NCI-H1417 (cell line): ENCODE data around the gene DNASE1L1.

ENCODE experiments used
- DNase-seq, 3 experiments: peaks; one replicate each; lab custom pipeline; 2025; lab: John Stamatoyannopoulos, UW

The DNASE1L1 gene

GRCh38 chrX:154436374-154436982 lies 27.4 kb upstream of the DNASE1L1 start:
- peak; percentile 67 to 73 (median 70) for DNase-seq

DNA sequence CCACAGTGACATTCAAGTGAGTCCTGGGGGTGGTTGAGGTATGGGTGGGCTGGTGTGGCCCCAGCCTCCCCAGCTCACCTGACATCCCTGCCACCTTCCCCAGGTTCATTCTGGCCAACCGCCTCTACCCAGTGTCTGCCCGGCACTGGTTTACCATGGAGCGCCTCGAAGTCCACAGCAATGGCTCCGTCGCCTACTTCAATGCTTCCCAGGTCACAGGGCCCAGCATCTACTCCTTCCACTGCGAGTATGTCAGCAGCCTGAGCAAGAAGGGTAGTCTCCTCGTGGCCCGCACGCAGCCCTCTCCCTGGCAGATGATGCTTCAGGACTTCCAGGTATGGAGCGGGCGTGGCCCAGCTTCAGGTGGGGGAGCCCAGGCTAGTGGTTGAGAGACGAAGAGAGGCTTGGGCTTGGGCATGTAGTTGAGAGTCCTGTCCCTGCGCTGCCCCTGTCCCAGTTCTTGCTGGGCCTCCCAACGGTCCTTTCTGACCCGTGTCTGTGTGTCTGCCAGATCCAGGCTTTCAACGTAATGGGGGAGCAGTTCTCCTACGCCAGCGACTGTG lies 26.2 kb upstream of the DNASE1L1 start:
- no peak for DNase-seq

- DNase-seq = no peak
Observed at GRCh38 chrX:154434394-154435168, 25.5 kb upstream of the DNASE1L1 start.

DNA sequence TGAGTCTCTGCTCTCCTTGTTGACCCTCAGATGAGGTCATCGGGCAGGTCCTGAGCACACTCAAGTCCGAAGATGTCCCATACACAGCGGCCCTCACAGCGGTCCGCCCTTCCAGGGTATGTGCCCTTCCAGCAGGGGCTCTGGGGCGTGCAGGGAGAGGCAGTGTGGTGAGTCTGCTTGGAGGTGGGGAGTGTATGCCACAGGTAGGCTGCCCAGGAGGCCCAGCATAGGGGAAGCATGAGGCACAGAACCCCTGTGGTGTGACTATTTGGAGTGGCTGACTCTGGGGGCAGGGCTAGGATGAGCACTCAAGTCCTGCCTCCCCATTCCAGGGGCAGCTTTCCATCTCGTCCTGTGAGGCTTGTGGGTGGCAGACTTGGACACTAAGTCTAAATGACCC lies 24.6 kb upstream of the DNASE1L1 start:
- DNase-seq = no peak

DNA sequence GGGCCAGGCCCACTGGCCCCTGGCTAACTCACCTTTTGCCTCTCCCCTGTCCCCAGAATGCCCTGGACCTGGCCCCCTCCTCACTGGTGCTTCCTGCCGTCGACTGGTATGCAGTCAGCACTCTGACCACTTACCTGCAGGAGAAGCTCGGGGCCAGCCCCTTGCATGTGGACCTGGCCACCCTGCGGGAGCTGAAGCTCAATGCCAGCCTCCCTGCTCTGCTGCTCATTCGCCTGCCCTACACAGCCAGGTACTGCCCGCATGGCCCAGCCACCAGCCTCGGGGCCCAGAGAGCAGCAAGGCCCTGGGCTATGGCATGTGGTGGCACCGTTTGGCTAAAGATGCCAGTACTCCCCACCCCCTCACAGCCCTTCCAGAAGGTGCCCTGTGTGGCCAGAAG lies 23.2 kb upstream of the DNASE1L1 start:
- no peak for DNase-seq

DNA sequence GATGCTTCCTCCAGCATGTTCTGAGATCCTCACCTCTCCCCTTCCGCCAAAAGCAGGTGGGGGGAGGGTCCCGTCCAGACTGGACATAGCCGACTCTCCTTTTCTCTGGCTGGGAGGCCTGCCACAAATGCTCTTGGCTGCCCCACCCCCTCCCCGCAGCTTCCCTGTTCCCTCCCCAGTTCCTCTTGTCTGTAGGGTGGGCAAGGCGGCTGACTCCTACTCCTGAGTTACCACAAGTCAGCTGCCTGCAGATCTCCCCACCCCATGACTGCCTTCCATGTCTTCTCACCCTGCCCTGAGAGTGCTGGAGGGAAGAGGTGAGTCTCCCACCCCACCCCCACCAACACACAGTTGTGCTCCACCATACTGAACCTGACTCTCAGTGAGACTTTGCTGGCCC lies 22.3 kb upstream of the DNASE1L1 start:
- DNase-seq = no peak

DNA sequence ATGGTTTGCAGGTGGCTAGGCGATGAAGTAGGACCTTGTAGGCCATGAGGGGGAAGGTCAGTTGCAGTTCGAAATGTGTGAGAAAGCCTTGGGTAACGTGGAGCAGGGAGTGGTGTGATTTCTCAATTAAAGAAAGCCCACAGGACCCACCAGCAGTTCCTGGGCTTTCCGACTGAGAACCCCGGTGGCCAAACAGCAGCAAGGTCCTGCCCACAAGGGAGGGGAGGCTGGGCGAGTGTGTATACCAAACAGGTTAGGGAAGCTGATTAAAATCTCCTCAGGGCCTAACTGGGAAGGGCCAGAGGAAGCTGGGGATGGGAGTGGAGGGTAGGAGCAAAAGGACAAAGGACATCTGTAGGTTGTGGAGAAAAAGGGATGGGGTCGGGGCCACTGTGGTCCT lies 21.9 kb upstream of the DNASE1L1 start:
- no peak for DNase-seq

DNA sequence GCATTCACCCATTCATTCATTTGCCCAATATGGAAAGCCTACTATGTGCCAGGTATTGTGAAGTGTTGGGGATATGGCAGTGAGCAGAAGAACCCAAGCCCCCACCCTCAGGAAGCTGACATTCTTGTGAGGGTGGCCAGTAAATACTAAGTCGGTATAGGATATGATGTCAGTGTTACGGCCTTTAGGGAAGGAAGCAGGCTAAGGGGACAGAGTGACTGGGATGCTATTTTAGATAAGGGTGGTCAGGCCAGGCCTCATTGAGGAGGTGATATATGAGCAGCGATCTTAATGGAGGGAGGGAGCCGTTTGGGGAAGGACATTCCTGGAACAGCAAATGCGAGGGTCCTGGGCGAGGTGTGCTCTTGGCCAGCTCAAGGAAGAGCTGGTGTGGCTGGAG lies 21.4 kb upstream of the DNASE1L1 start:
- no peak for DNase-seq

DNA sequence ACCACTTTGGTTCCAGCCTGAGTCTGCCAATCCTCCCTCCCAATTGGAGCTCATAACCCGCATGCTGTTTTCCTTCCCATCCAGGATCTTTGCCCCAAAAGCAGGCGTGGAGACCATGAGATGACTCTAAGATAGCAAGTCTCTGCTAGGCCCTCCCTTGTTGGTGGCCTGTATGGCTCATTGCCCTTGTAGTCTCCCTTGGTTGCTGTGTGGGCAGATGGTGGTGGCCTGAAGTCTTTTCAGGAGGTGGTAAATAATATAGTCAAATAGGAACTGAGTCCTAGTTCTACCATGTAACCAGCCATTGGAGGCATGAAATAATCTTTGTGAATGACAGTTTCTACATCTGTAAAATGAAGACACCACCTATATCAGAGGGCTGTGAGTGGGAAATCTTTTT lies 20.7 kb upstream of the DNASE1L1 start:
- DNase-seq = no peak

DNA sequence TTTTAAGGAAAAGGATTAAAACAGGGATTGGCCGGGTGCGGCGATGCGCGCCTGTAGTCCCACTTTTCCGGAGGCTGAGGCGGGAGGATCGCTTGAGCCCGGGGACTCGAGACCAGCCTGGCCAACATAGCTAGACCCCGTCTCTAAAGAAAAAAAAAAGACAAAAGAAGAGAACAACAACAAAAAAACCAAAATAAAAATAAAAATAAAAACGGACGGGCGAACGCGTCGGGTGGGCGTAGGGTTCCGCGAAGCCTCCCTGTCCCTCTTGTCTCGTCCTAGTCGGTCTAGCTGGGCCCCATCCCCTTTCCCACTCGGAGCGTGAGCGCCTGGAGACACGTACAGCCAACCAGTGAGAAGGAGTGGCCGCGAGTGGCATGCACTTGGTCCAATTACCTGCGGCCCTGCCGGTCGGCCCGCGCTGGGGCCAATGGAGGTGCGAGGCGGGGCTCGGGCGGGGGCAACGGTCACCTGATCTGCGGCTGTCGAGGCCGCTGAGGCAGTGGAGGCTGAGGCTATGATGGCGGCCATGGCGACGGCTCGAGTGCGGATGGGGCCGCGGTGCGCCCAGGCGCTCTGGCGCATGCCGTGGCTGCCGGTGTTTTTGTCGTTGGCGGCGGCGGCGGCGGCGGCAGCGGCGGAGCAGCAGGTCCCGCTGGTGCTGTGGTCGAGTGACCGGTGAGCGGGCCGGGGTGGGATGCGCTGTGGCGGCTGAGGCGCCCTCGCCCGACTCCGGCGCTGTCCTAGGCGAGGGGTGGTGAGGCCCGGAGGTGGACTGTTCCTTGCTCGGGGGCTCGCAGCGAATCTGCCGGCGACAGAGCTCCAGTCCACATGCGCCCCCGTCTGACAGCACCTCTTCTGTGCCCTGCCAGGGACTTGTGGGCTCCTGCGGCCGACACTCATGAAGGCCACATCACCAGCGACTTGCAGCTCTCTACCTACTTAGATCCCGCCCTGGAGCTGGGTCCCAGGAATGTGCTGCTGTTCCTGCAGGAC lies 19.4 kb upstream of the DNASE1L1 start, which contains the start of gene ATP6AP1:
ATP6AP1 (plus strand) TSS at position 502 of the 996 bp plus-strand sequence; CDS start at position 518, 16 bp downstream.
- DNase-seq = peak; percentile 89 to 98 (median 94)

DNA sequence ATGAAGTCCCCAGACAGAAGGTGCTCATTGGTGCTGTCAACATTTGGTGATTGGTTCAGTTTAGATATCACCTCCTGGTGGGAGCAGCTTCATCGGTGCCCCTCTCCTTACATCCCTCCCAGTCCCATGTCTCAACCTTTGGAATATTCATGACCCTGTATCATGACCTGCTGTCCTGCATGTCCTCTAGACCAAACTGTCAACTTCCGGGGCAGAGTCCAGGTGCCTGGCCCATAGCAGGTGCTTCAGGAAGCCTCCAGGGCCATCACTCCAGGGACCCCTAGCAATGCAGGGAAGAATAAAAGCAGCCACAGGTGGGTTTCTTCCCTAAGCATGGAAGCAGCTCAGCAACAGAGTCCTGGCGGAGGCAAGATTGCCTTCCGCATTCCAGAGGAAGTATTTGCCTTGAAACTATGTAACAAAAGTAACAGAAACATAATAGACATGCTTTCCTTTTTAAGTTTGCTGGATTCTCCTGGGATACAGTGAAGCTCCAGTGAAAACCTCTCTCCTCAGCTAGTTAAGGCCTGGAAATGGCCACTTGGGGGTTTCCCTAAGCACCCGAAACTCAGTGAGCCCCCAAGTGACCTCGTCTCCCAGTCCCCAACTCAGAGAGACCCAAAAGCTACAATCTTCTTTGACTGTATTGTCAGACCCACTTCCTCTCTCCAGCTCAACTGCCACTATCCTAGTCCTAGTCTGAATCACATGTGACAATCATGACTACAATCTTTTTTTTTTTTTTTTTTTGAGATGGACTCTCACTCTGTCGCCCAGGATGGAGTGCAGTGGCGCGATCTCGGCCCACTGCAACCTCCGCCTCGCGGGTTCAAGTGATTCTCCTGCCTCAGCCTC lies 18.1 kb upstream of the DNASE1L1 start:
- no peak for DNase-seq

- DNase-seq = no peak
Observed at GRCh38 chrX:154420402-154420756, 11.3 kb upstream of the DNASE1L1 start.

- peak in 1 of 3 experiments; percentile 29 for DNase-seq
Observed at GRCh38 chrX:154419688-154420401, 10.8 kb upstream of the DNASE1L1 start.

DNA sequence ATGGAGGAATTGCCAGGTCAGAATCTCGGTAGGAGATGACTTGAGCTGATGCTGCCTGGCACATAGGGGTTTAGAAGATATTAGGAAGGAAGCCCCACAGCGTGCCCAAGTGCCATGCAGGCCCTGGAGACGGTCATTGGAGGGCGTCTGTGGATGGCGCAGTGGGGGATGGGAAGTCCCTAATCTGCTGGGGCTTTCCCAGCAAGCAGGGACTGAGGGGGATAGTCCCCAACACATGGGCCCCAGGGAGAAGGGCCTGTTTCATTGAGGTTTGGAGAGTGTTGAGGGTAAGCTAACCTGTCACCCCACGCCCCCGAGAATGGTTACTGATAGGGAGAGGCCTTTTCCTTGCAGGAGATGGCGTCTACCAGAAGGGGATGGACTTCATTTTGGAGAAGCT lies 10.1 kb upstream of the DNASE1L1 start:
- DNase-seq = no peak

GRCh38 chrX:154417157-154417556 lies 8.1 kb upstream of the DNASE1L1 start:
- DNase-seq = peak in 1 of 3 experiments; percentile 32

DNA sequence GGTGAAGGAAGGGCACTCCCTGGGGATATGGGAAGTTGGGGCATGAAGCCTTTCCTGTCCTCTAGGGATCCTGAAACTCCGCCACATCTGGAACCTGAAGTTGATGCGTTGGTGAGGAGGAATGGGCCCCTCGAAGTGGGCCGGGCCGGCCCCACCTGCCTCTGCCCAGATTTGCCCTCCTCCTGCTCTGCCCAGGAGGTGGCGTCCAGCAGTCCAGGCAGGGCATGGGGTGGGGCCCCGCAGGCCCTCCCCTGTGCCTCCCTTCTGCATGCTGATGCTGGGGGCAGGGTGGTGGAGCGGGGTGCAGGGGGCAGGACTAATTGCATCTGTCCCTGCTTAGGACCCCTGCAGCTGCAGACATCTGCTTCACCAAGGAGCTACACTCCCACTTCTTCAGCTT lies 4.1 kb upstream of the DNASE1L1 start:
- DNase-seq = no peak

GRCh38 chrX:154412468-154412867 lies 3.4 kb upstream of the DNASE1L1 start:
- DNase-seq = no peak

GRCh38 chrX:154411981-154412340 lies 2.9 kb upstream of the DNASE1L1 start:
- DNase-seq = peak; percentile 62 to 75 (median 72)

DNA sequence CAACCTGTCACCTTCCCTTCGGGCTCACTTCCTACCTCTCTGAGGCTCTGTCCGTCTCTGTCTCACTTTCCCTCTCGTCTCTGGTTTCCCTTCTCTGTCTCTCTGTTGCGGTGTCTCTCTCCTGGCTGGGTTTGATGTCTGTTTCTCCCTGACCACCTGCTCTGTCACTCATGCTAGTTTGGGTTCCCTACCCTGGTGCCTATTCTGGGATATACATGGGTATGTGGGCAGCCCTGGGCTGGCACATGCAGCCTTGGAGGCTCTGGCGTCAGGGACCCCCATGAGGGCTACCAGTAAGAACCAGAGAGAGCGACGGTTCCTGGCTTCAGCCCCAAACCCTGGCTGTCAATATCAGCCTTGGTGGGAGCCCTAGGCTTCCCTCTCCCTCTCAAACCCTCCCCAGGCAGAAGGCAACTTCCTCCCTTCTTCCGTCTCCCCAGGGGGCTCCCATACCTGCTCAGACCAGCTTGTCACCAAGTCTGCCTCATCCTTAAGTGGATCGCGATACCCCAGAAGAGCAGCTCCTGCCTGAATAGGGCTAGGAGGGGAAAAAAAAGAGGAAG lies 314 bp downstream of the DNASE1L1 start:
- no peak for DNase-seq

DNA sequence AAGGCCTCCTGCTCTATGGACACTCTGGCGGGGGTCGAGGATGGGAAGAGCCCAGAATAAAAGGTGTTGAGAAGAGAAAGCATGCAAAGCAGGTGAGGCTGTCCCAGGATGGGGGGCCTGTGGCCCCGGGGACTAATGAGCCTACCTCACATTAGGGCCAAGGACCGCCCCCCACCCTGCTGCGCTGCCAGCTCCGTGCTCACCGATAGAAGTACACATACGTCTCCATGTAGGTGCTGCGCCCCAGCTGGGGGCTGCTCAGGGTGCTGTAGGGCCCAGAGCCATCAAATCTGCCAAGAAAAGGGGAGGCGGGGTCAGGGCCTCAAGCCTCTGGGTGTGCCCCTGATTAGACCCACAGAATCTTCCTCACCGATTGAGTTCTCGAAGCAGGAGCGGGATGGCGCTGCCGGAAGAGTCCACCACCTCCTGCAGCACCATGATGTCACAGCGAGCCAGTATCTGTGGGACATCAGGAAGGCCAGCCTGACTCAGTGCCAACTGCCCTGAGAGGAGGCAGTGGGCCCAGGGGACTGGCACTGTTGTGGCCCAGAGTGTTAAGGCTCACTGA lies 4.3 kb downstream of the DNASE1L1 start:
- no peak for DNase-seq
